ENCODE results near the gene TNNI3K. TPM values are rescaled to one million over a fixed set of nuclear protein-coding genes. Genes with fewer than 3 reads are reported as not detected.

The TNNI3K gene
- total and polyA plus RNA-seq, 9 donors, result 0.73 to 2.6 (median 1.5) TPM; not detected in 1

GRCh38 chr1:74471470-74471869 lies 236.3 kb downstream of the TNNI3K start:
- Histone ChIP-seq H3K9me3 (no peaks in the 10 kb centered on the region), H3K4me1 (ENCODE audit: insufficient read depth) (no peaks in the 10 kb centered on the region), H3K27ac (no peak overlapping the region), H3K27me3 (no peaks in the 10 kb centered on the region), H3K4me3 (no peak overlapping the region), H3K36me3 (no peaks in the 10 kb centered on the region)
- WGBS, 3 donors, result 45 to 56% (median 52%) methylated on average over 3 of the region's 3 CpGs
- no peak for TF ChIP-seq CTCF (IDR thresholded peaks at IDR 0.05)
- TF ChIP-seq POLR2A (IDR thresholded peaks at IDR 0.05), result no peak
- TF ChIP-seq EP300 (IDR thresholded peaks at IDR 0.05), result no peak
- intact Hi-C loops (cut with DNase I), result no loop called here
- no peak for DNase-seq

GRCh38 chr1:74474585-74474984 lies 239.4 kb downstream of the TNNI3K start:
- no peak overlapping the region for H3K4me3 ChIP-seq
- intact Hi-C loops (cut with DNase I), result no loop called here
- H3K4me1 ChIP-seq (ENCODE audit: insufficient read depth), result no peaks in the 10 kb centered on the region
- H3K27me3 ChIP-seq, result no peaks in the 10 kb centered on the region
- no peak for DNase-seq
- 71 to 89% (median 83%) methylated on average over 6 of the region's 6 CpGs for WGBS, 3 donors
- no peak overlapping the region for H3K27ac ChIP-seq
- H3K36me3 ChIP-seq, result no peaks in the 10 kb centered on the region
- TF ChIP-seq EP300 (IDR thresholded peaks at IDR 0.05) (no peak), POLR2A (IDR thresholded peaks at IDR 0.05) (no peak), CTCF (IDR thresholded peaks at IDR 0.05) (no peak)
- H3K9me3 ChIP-seq, result no peaks in the 10 kb centered on the region

- Histone ChIP-seq H3K27ac (no peak overlapping the region), H3K27me3 (no peaks in the 10 kb centered on the region), H3K4me3 (no peak overlapping the region), H3K36me3 (no peaks in the 10 kb centered on the region), H3K4me1 (ENCODE audit: insufficient read depth) (no peaks in the 10 kb centered on the region), H3K9me3 (no peaks in the 10 kb centered on the region)
- intact Hi-C loops (cut with DNase I), result no loop called here
- no peak for DNase-seq
- TF ChIP-seq POLR2A (IDR thresholded peaks at IDR 0.05), result no peak
- no peak for TF ChIP-seq EP300 (IDR thresholded peaks at IDR 0.05)
- TF ChIP-seq CTCF (IDR thresholded peaks at IDR 0.05), result no peak
- WGBS, 3 donors, result 83 to 92% (median 84%) methylated on average over 2 of the region's 2 CpGs
Measured at GRCh38 chr1:74478979-74479378, 243.8 kb downstream of the TNNI3K start.

- no peaks in the 10 kb centered on the region for H3K4me1 ChIP-seq (ENCODE audit: insufficient read depth)
- WGBS, 3 donors, result 62 to 68% (median 67%) methylated on average over 6 of the region's 6 CpGs
- no peak overlapping the region for H3K27ac ChIP-seq
- intact Hi-C loops (cut with DNase I), result no loop called here
- no peaks in the 10 kb centered on the region for H3K9me3 ChIP-seq
- no peaks in the 10 kb centered on the region for H3K36me3 ChIP-seq
- H3K27me3 ChIP-seq, result no peaks in the 10 kb centered on the region
- no peak for TF ChIP-seq EP300 (IDR thresholded peaks at IDR 0.05)
- TF ChIP-seq CTCF (IDR thresholded peaks at IDR 0.05), result no peak
- no peak for TF ChIP-seq POLR2A (IDR thresholded peaks at IDR 0.05)
- DNase-seq, result no peak
- no peak overlapping the region for H3K4me3 ChIP-seq
Measured at GRCh38 chr1:74480068-74480467, 244.9 kb downstream of the TNNI3K start.

GRCh38 chr1:74481607-74482006 lies 246.4 kb downstream of the TNNI3K start:
- H3K9me3 ChIP-seq, result no peaks in the 10 kb centered on the region
- intact Hi-C loops (cut with DNase I), result no loop called here
- no peak overlapping the region for H3K27ac ChIP-seq
- WGBS, 3 donors, result 86 to 94% (median 89%) methylated on average over 3 of the region's 3 CpGs
- no peak for TF ChIP-seq CTCF (IDR thresholded peaks at IDR 0.05)
- TF ChIP-seq POLR2A (IDR thresholded peaks at IDR 0.05), result no peak
- no peak for TF ChIP-seq EP300 (IDR thresholded peaks at IDR 0.05)
- H3K4me1 ChIP-seq (ENCODE audit: insufficient read depth), result no peaks in the 10 kb centered on the region
- DNase-seq, result no peak
- H3K27me3 ChIP-seq, result no peaks in the 10 kb centered on the region
- H3K36me3 ChIP-seq, result no peaks in the 10 kb centered on the region
- H3K4me3 ChIP-seq, result no peak overlapping the region
